Stimulated activated naive CD8-positive, alpha-beta T cell treated with anti-CD3 and anti-CD28 coated beads, Interleukin-15, Interleukin-2, amounts not matched to agents 100 U/mL and 50 U/mL, for 24 hours (primary cell): ENCODE results near the gene HOXD12.

Experiments
- ATAC-seq: fragments of 150-1000 bp; cut with Tn5 transposase; one replicate; pipeline ENCODE4 v1.10.0; 2021
- DNase-seq: peaks from one replicate; pipeline ENCODE4 v3.0.0; 2021

HOXD12 gene

GRCh38 chr2:176099728-176100546, at the start of gene HOXD12:
HOXD12 (plus strand) TSS chr2:176099795; CDS start chr2:176099802, 7 bp downstream.
- DNase-seq (no peak), ATAC-seq (no peak)

DNA sequence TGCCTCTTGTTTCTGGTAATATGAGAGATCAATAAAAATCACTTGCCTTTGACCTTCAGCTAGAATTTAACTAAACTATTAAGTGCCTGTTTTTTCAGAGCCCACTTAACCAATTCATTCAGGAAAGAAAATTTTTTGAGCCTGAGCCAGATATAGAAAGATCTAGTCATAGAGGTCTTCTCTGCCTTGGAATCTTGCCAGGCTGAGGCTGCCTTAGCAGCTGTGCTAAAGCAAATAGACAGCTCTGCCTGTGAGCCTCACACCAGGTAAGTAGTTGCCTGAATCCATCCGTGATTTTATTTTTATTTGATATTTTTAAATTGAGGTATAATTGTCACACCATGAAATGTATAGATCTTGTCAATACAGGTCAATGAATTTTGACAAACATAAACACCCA, 43.2 kb upstream of the HOXD12 start:
- DNase-seq, result no peak
- ATAC-seq, result no peak

GRCh38 chr2:176063958-176064357, 35.6 kb upstream of the HOXD12 start:
- ATAC-seq, result no peak
- DNase-seq, result no peak

- no peak for ATAC-seq
- no peak for DNase-seq
Measured at GRCh38 chr2:176066645-176067588, 32.7 kb upstream of the HOXD12 start.

GRCh38 chr2:176067589-176068418, 31.8 kb upstream of the HOXD12 start:
- ATAC-seq, result no peak
- DNase-seq, result no peak

DNA sequence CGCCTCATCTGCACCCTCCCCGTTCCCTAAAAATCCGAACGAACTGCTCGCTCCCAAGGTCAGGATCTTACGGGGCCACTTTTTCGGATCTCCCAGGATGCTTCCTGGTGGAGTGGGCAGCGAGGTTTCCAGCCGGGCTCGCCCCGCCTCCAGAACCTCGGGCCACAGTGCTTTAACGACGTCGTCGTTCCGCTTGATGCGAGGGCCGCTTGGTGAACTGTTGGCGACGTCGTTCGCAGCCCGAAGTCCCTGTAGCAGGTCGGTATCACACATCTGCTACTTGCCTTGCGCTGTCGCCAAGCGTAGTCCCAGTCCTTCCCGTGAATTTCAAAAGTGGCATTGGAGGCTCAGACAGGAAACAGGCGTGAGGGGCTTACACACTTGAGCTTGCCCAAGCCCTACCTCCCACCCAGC, 31.2 kb upstream of the HOXD12 start:
- no peak for DNase-seq
- no peak for ATAC-seq

GRCh38 chr2:176071330-176072291, 28.0 kb upstream of the HOXD12 start:
- ATAC-seq (no peak), DNase-seq (no peak)

GRCh38 chr2:176072292-176072669, 27.3 kb upstream of the HOXD12 start:
- no peak for DNase-seq
- ATAC-seq, result no peak

DNA sequence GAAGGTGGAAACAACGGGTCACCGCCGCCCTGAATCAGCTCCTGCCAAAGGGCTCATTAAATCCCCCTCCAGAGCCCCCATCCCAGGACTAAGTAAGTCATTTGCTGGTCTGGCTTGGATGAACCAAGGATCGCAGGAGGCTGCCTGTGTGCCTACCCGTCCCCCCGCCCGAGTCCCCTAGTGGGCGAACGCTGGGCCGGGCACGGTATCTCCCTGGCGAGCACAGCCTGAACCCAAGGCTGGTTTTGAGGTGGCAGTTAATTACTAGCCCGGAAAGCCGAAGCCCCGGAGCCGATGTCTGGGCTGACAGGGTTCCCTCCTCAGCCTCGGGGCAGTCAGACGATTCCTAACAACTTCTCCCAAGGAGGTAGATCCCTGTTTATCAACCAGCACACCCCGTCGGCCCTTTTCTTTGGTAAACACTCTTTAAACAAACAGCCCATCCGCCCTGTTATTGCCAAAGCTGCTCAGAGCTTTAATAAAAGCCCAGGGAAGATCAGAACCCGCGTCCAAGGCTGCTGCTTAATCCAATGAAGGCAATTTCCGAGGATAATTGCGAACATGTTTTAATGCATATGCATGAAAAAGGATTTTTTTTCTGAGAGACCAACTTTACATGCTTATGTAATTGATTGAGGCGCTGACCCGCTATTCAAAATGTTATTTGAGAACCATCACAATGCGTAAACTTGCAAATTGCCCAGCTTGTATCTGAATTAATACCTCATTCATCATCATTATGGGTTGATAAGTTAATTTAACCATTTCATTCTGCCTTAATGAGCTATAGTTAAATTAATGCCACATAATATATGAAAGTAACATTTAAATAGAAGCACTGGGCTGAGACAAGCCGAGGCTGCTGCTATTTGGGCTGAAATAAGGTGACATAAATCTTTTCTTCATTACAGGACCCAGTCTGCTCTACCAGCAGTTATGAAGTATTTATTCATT, 26.4 kb upstream of the HOXD12 start:
- DNase-seq (no peak), ATAC-seq (no peak)

- ATAC-seq, result no peak
- no peak for DNase-seq
Measured at GRCh38 chr2:176074919-176075425, 24.6 kb upstream of the HOXD12 start.

GRCh38 chr2:176075481-176075880, 24.1 kb upstream of the HOXD12 start:
- DNase-seq, result no peak

DNA sequence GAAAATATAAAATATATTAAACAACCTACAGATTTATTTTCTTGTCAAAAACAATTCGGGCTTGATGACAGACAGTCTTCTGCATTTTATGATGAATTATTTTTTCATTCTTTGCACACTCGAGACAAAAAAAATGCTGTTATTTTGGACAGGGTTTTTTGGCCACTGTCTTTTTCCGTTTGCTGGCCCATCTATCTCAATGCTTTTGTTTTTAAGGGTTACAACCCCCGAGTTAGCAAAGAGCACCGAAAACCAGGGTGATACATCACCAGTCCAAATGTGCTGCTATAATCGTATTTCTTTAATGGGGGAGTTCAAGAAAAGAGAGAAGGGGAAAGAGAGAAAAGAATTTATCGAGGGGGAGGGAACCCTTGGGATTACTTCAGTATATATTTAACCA, 23.5 kb upstream of the HOXD12 start:
- DNase-seq (no peak), ATAC-seq (no peak)

More at GRCh38 chr2:176075481-176075880, 24.1 kb upstream of the HOXD12 start:
- ATAC-seq, result no peak

- ATAC-seq, result no peak
- DNase-seq, result no peak
Measured at GRCh38 chr2:176076796-176077195, 22.8 kb upstream of the HOXD12 start.

- no peak for ATAC-seq
- no peak for DNase-seq
Measured at GRCh38 chr2:176078541-176079284, 20.9 kb upstream of the HOXD12 start.

- ATAC-seq, result no peak
- no peak for DNase-seq
Measured at GRCh38 chr2:176079285-176079830, 20.2 kb upstream of the HOXD12 start.

GRCh38 chr2:176079831-176080539, 19.6 kb upstream of the HOXD12 start:
- ATAC-seq (peak; percentile 49), DNase-seq (peak; percentile 54)

DNA sequence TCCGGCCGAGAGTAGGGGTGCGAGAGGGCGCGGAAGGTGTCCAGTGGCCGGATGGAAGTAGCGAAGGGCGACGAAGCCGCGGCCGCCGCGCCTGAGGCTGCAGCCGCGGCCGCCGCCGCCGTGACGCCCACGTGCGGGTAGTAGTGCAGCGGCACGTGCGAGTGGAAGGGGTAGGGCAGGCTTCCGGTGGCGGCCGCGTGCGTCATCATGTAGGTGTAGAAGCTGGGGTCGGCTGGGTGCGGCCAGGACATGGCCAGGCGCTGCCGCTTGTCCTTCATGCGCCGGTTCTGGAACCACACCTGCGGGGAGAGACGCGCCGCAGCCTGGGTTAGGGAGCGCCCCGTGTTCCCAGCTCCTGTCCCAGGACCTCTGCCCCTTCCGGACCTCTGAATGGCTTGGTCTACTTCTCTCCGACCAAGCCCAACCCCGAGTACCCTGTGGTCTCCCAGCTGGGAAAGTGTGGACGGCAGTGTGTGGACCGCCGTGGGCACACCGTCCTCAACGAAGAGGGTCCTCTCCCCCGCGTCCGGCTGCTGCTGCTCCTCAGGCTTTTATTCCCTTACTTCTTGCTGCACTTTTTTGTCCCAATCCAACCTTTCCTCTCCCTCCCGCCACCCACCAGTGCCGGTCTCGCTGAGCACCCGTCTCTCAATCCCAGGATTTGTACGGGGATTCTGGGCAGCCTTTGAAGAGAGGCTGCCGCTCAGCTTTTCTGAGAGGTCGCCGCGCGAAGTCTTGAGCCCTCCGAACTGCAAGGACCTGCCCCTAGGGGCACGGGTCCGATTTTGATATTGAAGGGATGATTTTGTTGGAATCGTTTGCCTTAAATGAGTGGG, 18.8 kb upstream of the HOXD12 start:
- ATAC-seq, result no peak
- no peak for DNase-seq
